ENCODE measurements around the gene GSG1L.

DNA sequence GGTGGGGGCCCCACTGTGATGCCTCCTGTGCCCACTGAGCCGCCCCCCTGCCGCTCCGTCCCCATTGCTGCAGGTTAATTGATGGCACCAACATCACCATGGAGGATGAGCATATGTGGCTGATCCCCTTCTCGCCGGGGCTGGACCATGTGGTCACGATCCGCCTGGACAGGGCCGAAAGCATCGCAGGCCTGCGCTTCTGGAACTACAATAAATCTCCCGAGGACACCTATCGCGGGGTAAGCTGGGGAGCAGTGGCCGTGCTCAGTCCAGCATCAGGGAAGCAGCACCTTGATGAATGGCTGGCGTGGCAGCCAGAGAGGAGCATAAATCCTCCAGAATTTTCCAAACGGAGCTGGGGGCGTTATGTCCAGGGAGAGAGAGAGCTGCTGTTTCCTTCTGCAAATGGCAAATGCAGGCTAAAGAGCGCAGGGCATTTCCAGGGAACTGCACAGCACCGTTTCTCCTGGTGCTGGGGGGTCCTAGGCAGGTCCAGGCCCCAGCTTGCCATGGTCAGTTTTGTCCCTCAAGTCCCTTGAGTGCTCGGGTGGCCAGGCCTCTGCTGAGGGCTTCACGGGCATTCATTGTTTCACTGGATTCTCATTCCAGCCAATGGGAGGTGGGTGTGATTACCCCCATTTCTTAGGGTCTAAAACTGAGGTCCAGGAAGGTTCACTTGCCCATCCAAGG is 297.1 kb downstream of the GSG1L start:
- TF ChIP-seq, protein P1, sequence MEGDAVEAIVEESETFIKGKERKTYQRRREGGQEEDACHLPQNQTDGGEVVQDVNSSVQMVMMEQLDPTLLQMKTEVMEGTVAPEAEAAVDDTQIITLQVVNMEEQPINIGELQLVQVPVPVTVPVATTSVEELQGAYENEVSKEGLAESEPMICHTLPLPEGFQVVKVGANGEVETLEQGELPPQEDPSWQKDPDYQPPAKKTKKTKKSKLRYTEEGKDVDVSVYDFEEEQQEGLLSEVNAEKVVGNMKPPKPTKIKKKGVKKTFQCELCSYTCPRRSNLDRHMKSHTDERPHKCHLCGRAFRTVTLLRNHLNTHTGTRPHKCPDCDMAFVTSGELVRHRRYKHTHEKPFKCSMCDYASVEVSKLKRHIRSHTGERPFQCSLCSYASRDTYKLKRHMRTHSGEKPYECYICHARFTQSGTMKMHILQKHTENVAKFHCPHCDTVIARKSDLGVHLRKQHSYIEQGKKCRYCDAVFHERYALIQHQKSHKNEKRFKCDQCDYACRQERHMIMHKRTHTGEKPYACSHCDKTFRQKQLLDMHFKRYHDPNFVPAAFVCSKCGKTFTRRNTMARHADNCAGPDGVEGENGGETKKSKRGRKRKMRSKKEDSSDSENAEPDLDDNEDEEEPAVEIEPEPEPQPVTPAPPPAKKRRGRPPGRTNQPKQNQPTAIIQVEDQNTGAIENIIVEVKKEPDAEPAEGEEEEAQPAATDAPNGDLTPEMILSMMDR (IDR thresholded peaks at IDR 0.05; ENCODE audit: poor library complexity), result no peak
- TF ChIP-seq EZH2 (IDR thresholded peaks at IDR 0.05; ENCODE audit: borderline replicate concordance) (no peak), EZH2phosphoT487 (IDR thresholded peaks at IDR 0.05; ENCODE audit: low read depth, severe bottlenecking, unreplicated experiment) (no peak)
